ENCODE data around the gene C16orf92.

C16orf92 gene

DNA sequence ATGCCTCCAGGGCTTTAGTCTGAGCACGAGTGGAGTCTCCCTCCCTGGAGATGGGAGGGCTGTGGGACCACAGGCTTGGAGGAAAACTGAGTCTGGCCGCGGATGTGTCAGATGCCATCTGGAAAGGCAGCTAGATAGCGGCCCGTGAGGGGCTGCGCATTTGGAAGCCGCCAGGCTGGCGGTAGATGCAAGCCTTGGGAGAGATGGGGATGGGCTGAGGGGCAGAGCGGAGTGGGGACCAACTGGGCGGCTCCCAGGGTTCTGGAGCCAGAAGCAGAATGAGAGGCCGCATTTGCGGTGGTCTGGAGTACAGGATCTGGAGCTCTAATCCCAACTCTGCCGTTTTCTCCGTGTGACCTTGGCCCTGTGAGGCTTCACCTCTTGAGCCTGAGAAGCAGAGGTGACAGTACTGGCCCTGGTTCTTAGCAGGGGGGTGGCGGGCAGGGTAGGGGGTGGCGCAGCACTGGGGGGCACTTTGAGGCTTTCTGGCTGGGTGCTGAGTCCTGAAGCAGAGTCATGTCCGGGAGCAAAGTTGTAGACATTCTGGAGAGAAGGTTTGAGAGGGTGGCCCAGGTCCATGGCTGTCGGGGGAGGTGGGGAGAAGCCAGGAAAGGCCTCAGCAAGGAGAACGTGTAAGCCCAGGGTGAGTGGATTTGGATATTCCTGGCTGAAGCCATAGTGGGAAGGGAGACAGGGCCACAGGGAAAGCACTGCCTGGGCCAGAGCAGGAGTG, 20.2 kb upstream of the C16orf92 start:
- Histone ChIP-seq H3K4me1 (ENCODE audit: insufficient read depth, low read length) (peaks cover 2% of the 10 kb centered on the region), H3K4me2 (ENCODE audit: insufficient read depth, low read length) (no peak overlapping the region), H3K79me2 (ENCODE audit: insufficient read depth, low read length) (peaks cover 7% of the 10 kb centered on the region), H3K27me3 (ENCODE audit: insufficient read depth, low read length, poor library complexity) (no peaks in the 10 kb centered on the region), H3K36me3 (ENCODE audit: insufficient read depth, low read length) (peaks cover 75% of the 10 kb centered on the region), H3K27ac (ENCODE audit: low read length) (no peak overlapping the region), H3K9ac (ENCODE audit: low read depth, low read length) (no peak overlapping the region), H2AFZ (ENCODE audit: low read depth, low read length) (no peak overlapping the region), H3K9me3 (ENCODE audit: insufficient read depth, low read length, severe bottlenecking) (no peaks in the 10 kb centered on the region), H4K20me1 (ENCODE audit: insufficient read depth, low read length) (peaks cover 3% of the 10 kb centered on the region; the same call in 1 of the 2 replicates), H3K4me3 (ENCODE audit: low read depth in 1 of 2, low read length in 2 of 2) (no peak overlapping the region)
- ATAC-seq (ENCODE audit: insufficient read depth, low read depth) (no peak), DNase-seq (no peak)
- no peak for TF ChIP-seq EZH2 (IDR thresholded peaks at IDR 0.05; ENCODE audit: borderline replicate concordance, low read depth, low read length, severe bottlenecking)
- TF ChIP-seq, protein P1, sequence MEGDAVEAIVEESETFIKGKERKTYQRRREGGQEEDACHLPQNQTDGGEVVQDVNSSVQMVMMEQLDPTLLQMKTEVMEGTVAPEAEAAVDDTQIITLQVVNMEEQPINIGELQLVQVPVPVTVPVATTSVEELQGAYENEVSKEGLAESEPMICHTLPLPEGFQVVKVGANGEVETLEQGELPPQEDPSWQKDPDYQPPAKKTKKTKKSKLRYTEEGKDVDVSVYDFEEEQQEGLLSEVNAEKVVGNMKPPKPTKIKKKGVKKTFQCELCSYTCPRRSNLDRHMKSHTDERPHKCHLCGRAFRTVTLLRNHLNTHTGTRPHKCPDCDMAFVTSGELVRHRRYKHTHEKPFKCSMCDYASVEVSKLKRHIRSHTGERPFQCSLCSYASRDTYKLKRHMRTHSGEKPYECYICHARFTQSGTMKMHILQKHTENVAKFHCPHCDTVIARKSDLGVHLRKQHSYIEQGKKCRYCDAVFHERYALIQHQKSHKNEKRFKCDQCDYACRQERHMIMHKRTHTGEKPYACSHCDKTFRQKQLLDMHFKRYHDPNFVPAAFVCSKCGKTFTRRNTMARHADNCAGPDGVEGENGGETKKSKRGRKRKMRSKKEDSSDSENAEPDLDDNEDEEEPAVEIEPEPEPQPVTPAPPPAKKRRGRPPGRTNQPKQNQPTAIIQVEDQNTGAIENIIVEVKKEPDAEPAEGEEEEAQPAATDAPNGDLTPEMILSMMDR (IDR thresholded peaks at IDR 0.05; ENCODE audit: borderline replicate concordance, extremely low read depth, low read length, poor library complexity, severe bottlenecking), result no peak

DNA sequence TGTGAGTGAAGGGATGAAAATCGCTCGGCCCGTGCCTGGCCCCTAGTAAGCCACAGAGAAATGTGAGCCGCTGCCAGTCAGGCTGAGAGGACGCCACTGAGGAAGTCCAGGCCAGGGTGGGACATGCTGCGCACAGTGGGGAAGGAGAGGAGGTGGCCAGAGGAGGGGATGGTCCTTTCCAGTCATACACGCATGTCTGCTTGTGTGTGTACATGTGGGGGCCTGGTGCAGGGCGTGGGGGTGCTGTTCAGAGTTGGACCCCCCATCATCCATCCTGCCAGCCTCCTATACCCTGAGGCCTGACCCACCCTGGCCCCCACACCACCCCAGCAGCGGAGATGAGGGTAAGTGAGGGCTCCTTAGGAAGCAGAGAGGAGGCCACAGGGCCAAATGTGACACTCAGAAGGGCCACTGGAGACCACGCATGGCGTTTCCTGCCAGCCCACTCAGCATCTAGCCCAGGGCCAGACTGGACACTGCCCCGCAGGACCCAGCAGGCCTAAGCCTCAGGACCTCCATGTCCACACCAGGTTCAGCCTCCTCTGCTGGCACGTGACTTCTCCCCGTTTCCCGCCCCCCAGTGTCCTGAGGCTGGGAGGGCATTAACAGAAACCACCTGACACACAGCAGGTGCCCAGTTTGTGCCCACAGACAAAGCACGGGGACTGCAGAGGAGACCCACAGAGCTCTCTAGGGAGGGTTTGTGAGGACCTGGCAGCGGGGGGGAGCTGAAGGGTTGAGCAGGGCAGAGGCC, 19.2 kb upstream of the C16orf92 start:
- Histone ChIP-seq H3K27me3 (ENCODE audit: insufficient read depth, low read length, poor library complexity) (no peaks in the 10 kb centered on the region), H3K4me2 (ENCODE audit: insufficient read depth, low read length) (no peak overlapping the region), H3K9me3 (ENCODE audit: insufficient read depth, low read length, severe bottlenecking) (no peaks in the 10 kb centered on the region), H3K4me3 (ENCODE audit: low read depth in 1 of 2, low read length in 2 of 2) (no peak overlapping the region), H3K36me3 (ENCODE audit: insufficient read depth, low read length) (peaks cover 70% of the 10 kb centered on the region), H3K79me2 (ENCODE audit: insufficient read depth, low read length) (peaks cover 5% of the 10 kb centered on the region; the same call in 1 of the 2 replicates), H4K20me1 (ENCODE audit: insufficient read depth, low read length) (peaks cover 3% of the 10 kb centered on the region; the same call in 1 of the 2 replicates), H3K4me1 (ENCODE audit: insufficient read depth, low read length) (no peaks in the 10 kb centered on the region), H3K9ac (ENCODE audit: low read depth, low read length) (no peak overlapping the region), H2AFZ (ENCODE audit: low read depth, low read length) (no peak overlapping the region), H3K27ac (ENCODE audit: low read length) (no peak overlapping the region)
- ATAC-seq (ENCODE audit: insufficient read depth, low read depth), result no peak
- no peak for DNase-seq
- no peak for TF ChIP-seq EZH2 (IDR thresholded peaks at IDR 0.05; ENCODE audit: borderline replicate concordance, low read depth, low read length, severe bottlenecking)
- TF ChIP-seq, protein P1 (IDR thresholded peaks at IDR 0.05; ENCODE audit: borderline replicate concordance, extremely low read depth, low read length, poor library complexity, severe bottlenecking), result no peak

DNA sequence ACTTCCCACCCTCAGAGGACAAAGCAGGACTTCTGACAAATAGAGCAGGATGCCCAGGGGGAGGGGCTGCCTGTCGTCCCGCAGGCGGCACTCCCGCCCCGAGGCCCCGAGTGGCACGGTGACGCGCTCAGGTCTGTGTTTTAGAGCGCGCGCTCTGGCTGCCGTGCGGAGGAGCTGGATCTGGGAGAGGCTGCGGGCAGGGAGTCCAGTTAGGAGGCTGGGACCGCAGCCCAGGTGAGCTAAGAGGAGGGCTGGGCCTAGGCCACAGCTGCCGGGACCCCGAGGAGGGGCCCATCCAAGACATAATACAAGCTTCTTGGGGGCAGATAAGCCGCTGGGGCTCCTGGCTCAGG, 18.6 kb upstream of the C16orf92 start:
- Histone ChIP-seq H3K9me3 (ENCODE audit: insufficient read depth, low read length, severe bottlenecking) (no peaks in the 10 kb centered on the region), H2AFZ (ENCODE audit: low read depth, low read length) (no peak overlapping the region), H3K4me1 (ENCODE audit: insufficient read depth, low read length) (no peaks in the 10 kb centered on the region), H3K4me2 (ENCODE audit: insufficient read depth, low read length) (no peak overlapping the region), H3K27ac (ENCODE audit: low read length) (no peak overlapping the region), H3K9ac (ENCODE audit: low read depth, low read length) (no peak overlapping the region), H3K36me3 (ENCODE audit: insufficient read depth, low read length) (peaks cover 65% of the 10 kb centered on the region), H3K4me3 (ENCODE audit: low read depth in 1 of 2, low read length in 2 of 2) (no peak overlapping the region), H4K20me1 (ENCODE audit: insufficient read depth, low read length) (peaks cover 6% of the 10 kb centered on the region; the same call in 1 of the 2 replicates), H3K79me2 (ENCODE audit: insufficient read depth, low read length) (peaks cover 5% of the 10 kb centered on the region; the same call in 1 of the 2 replicates), H3K27me3 (ENCODE audit: insufficient read depth, low read length, poor library complexity) (no peaks in the 10 kb centered on the region)
- TF ChIP-seq EZH2 (IDR thresholded peaks at IDR 0.05; ENCODE audit: borderline replicate concordance, low read depth, low read length, severe bottlenecking), result no peak
- TF ChIP-seq, protein P1 (IDR thresholded peaks at IDR 0.05; ENCODE audit: borderline replicate concordance, extremely low read depth, low read length, poor library complexity, severe bottlenecking), result no peak
- DNase-seq, result no peak
- no peak for ATAC-seq (ENCODE audit: insufficient read depth, low read depth)

Measured in DND-41 (cell line).